HFFc6 (cell line): ENCODE data around the gene MORC2. TPM values are rescaled to one million over a fixed set of nuclear protein-coding genes. Genes with fewer than 3 reads are reported as not detected.

Experiments used
- DNase-seq: peaks from one replicate; pipeline ENCODE4 v3.0.0-alpha.2; 2018
- H3K27ac Mint-ChIP-seq: 2 replicates; pipeline ENCODE4 v1.8.0; 2020; ENCODE audit warnings: mild to moderate bottlenecking, mixed read lengths
- H3K27me3 Mint-ChIP-seq: 2 replicates; pipeline ENCODE4 v1.8.0; 2021; ENCODE audit warnings: mild to moderate bottlenecking, moderate library complexity, mixed read lengths; ENCODE audit not compliant: insufficient read depth
- H3K36me3 Mint-ChIP-seq: 2 replicates; pipeline ENCODE4 v1.8.0; 2021; ENCODE audit warnings: low read depth, mixed read lengths
- H3K4me1 Mint-ChIP-seq: 2 replicates; pipeline ENCODE4 v1.8.0; 2020; ENCODE audit warnings: low read depth, mixed read lengths
- H3K4me3 Mint-ChIP-seq: 2 replicates; pipeline ENCODE4 v1.8.0; 2020; ENCODE audit warnings: mild to moderate bottlenecking, moderate library complexity, mixed read lengths
- H3K9me3 Mint-ChIP-seq: 2 replicates; pipeline ENCODE4 v1.8.0; 2020; ENCODE audit warnings: mild to moderate bottlenecking, mixed read lengths
- total RNA-seq, 6 experiments: library from RNA; stranded (reverse); fragmentation: NEBNext Ultra II Directional; extraction: Animal tissue kit (Norgen Biotek cat#: 25700); gene quantifications; 2 replicates in 1 of 6; 3 replicates in 5 of 6; pipeline ENCODE4 v1.2.3, GENCODE V29; 2021
- TF ChIP-seq, protein P1 (sequence below): fragments of 200-600 bp; sonication (generic); IDR thresholded peaks from 2 replicates; pipeline ENCODE4 v1.5.0; 2021; ENCODE audit warnings: antibody characterized with exemption, mild to moderate bottlenecking

MORC2 gene
- total RNA-seq, 6 experiments from 2014 or later: 22.0 to 30.5 (median 24.5) TPM

DNA sequence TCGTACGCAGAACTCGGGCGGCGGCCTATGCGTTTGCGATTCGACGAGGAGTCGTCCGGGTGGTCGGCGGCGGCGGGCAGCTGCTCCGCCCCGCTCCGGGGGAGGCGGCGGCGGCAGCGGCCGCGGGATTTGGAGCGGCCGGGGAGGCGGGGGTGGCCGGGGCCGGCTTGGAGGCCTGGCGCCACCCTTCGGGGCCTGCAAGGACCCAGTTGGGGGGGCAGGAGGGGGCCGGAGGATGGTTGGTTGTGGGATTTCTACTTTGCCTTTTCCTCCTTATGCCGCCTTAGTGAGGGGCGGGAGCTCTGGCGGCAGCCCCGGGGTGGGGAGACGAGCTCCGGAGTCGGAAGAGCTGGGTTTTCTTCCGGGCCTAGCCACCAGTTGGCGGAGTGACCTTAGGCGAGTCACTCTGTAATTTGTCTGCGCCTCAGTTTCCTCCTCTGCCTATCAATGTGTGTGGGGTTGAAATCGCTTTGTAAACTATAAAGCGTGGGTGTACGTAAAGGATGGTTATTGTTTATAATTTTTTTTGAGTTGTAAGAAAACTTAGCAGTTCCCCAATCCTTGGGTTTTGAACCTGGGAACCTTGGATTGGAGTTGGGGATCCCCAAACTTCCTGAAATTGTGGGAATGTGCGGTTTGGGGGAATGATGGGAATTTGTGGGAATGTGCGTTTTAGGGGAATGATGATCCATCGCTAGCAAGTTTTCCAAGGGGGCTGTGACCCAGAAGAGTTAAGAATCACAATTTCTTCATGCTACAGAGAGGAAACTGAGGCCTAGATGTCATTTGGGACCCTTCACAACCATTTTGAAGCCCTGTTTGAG is 1.2 kb upstream of the MORC2 start:
- peaks cover 5% of the 10 kb centered on the region; the same call in 1 of the 2 replicates for H3K27me3 Mint-ChIP-seq
- H3K4me1 Mint-ChIP-seq: peaks cover 48% of the 10 kb centered on the region
- TF ChIP-seq, protein P1, sequence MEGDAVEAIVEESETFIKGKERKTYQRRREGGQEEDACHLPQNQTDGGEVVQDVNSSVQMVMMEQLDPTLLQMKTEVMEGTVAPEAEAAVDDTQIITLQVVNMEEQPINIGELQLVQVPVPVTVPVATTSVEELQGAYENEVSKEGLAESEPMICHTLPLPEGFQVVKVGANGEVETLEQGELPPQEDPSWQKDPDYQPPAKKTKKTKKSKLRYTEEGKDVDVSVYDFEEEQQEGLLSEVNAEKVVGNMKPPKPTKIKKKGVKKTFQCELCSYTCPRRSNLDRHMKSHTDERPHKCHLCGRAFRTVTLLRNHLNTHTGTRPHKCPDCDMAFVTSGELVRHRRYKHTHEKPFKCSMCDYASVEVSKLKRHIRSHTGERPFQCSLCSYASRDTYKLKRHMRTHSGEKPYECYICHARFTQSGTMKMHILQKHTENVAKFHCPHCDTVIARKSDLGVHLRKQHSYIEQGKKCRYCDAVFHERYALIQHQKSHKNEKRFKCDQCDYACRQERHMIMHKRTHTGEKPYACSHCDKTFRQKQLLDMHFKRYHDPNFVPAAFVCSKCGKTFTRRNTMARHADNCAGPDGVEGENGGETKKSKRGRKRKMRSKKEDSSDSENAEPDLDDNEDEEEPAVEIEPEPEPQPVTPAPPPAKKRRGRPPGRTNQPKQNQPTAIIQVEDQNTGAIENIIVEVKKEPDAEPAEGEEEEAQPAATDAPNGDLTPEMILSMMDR: peak; percentile 32; the same call in 1 of the 2 replicates
- peaks cover 79% of the 10 kb centered on the region for H3K36me3 Mint-ChIP-seq
- DNase-seq: peak; percentile 1
- H3K27ac Mint-ChIP-seq: peak overlapping the region; percentile 83
- peaks cover 45% of the 10 kb centered on the region for H3K9me3 Mint-ChIP-seq
- H3K4me3 Mint-ChIP-seq: peak overlapping the region; percentile 97

GRCh38 chr22:30968924-30969531 is 454 bp upstream of the MORC2 start, which contains the start of gene TUG1:
Gene TUG1, plus strand, starts transcription at chr22:30969265.
- Mint-ChIP-seq H3K9me3 (peaks cover 45% of the 10 kb centered on the region), H3K27me3 (peaks cover 5% of the 10 kb centered on the region; the same call in 1 of the 2 replicates), H3K27ac (peak within 1 kb of the TSS; percentile 95), H3K4me3 (peak within 1 kb of the TSS; percentile 97), H3K36me3 (peaks cover 72% of the 10 kb centered on the region), H3K4me1 (peaks cover 55% of the 10 kb centered on the region)
- peak; percentile 97 for DNase-seq
- TF ChIP-seq, protein P1: no peak

DNA sequence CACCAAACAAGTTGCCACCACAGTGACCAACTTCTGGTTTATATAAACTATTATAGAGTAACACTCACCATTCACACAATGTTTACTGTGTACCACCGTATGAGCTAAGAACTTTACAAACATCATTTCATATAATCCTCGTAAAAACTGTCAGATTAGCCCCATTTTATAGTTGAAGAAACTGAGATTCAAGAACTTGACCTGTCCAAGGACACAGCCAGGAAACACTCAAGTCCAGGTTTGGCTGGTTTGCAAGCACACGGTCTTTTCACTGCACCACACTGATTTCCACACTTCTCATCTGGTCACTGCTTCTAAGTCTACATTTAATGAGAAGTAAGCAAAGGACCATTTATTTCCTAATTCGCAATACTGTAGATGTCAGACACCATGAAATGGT is 3.7 kb downstream of the MORC2 start:
- no peak overlapping the region for H3K27ac Mint-ChIP-seq
- no peak overlapping the region; the same call in 1 of the 2 replicates for H3K4me3 Mint-ChIP-seq
- no peak for DNase-seq
- peaks cover 31% of the 10 kb centered on the region for H3K4me1 Mint-ChIP-seq
- H3K36me3 Mint-ChIP-seq: peaks cover 32% of the 10 kb centered on the region
- TF ChIP-seq, protein P1: no peak
- peaks cover 5% of the 10 kb centered on the region; the same call in 1 of the 2 replicates for H3K27me3 Mint-ChIP-seq
- H3K9me3 Mint-ChIP-seq: peaks cover 16% of the 10 kb centered on the region

- H3K27me3 Mint-ChIP-seq: no peaks in the 10 kb centered on the region
- no peak overlapping the region for H3K27ac Mint-ChIP-seq
Observed at GRCh38 chr22:30955153-30955552, 13.4 kb downstream of the MORC2 start.

DNA sequence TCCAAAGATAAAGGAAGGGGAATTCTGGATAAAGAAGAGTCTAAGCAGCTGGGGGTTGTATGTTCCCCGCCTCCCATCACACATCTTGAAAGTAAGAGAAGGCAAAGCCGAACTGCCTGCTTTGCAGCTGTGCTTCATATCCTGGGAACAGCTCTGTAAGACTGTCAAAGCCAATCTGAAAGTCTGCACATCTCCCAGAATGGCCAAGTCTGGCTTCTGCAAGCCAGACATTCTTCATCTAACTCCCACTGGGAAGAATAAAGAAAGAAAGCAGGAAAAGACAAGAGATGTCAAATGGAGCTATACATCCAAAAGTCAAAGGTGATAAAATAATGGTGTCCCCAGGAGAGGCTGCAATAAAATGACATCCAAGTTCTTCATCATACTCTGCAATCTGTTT is 15.4 kb downstream of the MORC2 start:
- TF ChIP-seq, protein P1: no peak
- Mint-ChIP-seq H3K36me3 (peaks cover 7% of the 10 kb centered on the region; the same call in 1 of the 2 replicates), H3K4me1 (no peaks in the 10 kb centered on the region), H3K9me3 (no peaks in the 10 kb centered on the region), H3K4me3 (no peak overlapping the region), H3K27me3 (no peaks in the 10 kb centered on the region), H3K27ac (no peak overlapping the region)
- DNase-seq: no peak

More at GRCh38 chr22:30955153-30955552, 13.4 kb downstream of the MORC2 start:
- H3K4me3 Mint-ChIP-seq: no peak overlapping the region
- TF ChIP-seq, protein P1: no peak
- no peaks in the 10 kb centered on the region for H3K4me1 Mint-ChIP-seq
- no peak for DNase-seq
- peaks cover 7% of the 10 kb centered on the region; the same call in 1 of the 2 replicates for H3K36me3 Mint-ChIP-seq
- no peaks in the 10 kb centered on the region for H3K9me3 Mint-ChIP-seq
